Astrocyte of the spinal cord (primary cell): ENCODE results near the gene MYO3B.

Experiments used
- DNase-seq: peaks from one replicate; pipeline ENCODE4 v3.0.0; 2011; ENCODE audit warnings: low read depth, low spot score
- H3K4me3 ChIP-seq: 2 replicates; pipeline ENCODE4 v1.5.1; 2011; ENCODE audit warnings: low read depth, mild to moderate bottlenecking, low read length, moderate library complexity
- CTCF ChIP-seq: IDR thresholded peaks from 2 replicates; pipeline ENCODE4 v1.5.1; 2012; ENCODE audit warnings: low read depth, mild to moderate bottlenecking, low read length, inconsistent platforms
- in situ Hi-C: cut with HindIII; loops from 2 replicates; pipeline ENCODE4 v1.10.0; 2017; ENCODE audit warnings: low sequenced_read_pairs

Gene MYO3B

GRCh38 chr2:170454471-170455372 lies 276.8 kb downstream of the MYO3B start:
- H3K4me3 ChIP-seq, result no peak overlapping the region
- TF ChIP-seq CTCF, result no peak
- DNase-seq, result no peak
- in situ Hi-C loops, result no loop called here

GRCh38 chr2:170455617-170456426 lies 277.9 kb downstream of the MYO3B start:
- H3K4me3 ChIP-seq, result no peak overlapping the region
- in situ Hi-C loops, result no loop called here
- DNase-seq, result no peak
- no peak for TF ChIP-seq CTCF

- in situ Hi-C loops, result no loop called here
- H3K4me3 ChIP-seq, result no peak overlapping the region
- TF ChIP-seq CTCF, result no peak
- no peak for DNase-seq
Observed at GRCh38 chr2:170456914-170457313, 279.0 kb downstream of the MYO3B start.

DNA sequence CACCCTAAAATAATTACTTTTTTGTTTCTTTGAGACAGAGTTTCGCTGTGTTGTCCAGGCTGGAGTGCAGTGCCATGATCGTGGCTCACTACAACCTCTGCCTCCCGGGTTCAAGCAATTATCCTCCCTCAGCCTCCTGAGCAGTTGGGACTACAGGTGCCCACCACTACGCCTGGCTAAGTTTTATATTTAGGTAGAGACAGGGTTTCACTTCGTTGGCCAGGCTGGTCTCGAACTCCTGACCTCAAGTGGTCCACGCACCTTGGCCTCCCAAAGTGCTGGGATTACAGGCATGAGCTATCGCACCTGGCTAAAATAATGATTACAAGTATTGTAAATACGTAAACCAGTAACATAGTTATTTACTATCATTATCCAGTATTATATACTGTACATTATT lies 279.8 kb downstream of the MYO3B start:
- in situ Hi-C loops, result no loop called here
- no peak for TF ChIP-seq CTCF
- DNase-seq, result no peak
- no peak overlapping the region for H3K4me3 ChIP-seq

DNA sequence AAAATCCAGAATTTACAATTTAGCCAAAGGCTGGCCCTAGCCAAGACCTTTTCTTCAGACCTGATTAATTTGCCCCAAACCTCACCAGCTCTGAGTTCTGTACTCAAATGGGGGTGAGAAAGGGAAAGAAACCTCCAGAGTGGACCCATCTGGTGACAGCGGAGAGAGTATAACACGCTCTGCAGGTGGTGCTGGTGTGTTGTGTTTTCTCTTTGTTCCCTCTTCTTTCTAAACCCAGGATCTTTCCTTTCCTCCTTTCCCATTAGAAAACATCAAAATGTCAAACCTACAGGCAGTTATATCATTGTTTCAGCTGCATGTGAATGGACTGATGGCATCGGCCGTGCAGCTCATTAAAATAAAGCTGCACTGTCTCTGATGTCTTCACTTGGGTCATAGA lies 283.9 kb downstream of the MYO3B start:
- DNase-seq, result no peak
- in situ Hi-C loops, result no loop called here
- no peak for TF ChIP-seq CTCF
- H3K4me3 ChIP-seq, result no peak overlapping the region

- no peak for DNase-seq
- in situ Hi-C loops, result no loop called here
- no peak overlapping the region for H3K4me3 ChIP-seq
- TF ChIP-seq CTCF, result no peak
Observed at GRCh38 chr2:170462433-170463205, 284.7 kb downstream of the MYO3B start.
